ENCODE measurements around the gene GLDC. TPM values are rescaled to one million over a fixed set of nuclear protein-coding genes. Genes with fewer than 3 reads are reported as not detected.

GLDC gene
- total RNA-seq, 1 donor from 2014 or later, result 100 TPM

DNA sequence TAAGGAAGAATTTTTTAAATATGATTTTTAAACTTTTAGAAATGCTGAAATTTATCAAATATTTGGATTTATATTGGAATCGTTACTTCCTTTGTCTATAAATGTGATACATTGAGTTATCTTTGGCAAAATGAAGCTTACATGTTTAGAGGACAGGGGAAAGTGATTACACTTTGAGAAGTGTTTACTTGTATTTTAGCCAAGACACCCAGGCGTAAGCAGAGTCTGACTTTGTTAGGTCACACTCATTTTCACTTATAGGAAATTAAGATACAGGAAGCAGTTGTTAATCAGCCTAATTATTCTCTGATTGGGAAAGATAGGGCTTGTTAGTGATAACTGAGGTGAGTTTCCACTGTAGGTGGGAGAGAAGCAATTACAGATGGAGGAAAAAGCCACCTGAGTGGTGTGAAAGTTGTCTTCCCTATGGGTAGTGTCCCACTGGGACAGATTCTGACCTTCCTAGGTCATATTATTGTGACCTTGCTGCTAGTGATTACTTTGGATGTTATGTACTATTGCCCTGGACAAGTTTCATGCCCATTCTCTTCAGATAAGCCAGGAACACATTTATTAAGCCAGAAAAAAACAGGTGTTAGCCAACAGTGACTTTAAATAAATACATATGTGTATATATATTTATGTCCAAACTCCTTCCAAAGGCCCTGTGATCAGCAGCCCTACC lies 143.9 kb downstream of the GLDC start:
- H3K9me3 Mint-ChIP-seq, result no peaks in the 10 kb centered on the region
- no peak overlapping the region for H3K4me2 ChIP-seq
- TF ChIP-seq EZH2phosphoT487 (IDR thresholded peaks at IDR 0.05) (no peak), EZH2 (IDR thresholded peaks at IDR 0.05) (no peak)
- TF ChIP-seq, protein P1, sequence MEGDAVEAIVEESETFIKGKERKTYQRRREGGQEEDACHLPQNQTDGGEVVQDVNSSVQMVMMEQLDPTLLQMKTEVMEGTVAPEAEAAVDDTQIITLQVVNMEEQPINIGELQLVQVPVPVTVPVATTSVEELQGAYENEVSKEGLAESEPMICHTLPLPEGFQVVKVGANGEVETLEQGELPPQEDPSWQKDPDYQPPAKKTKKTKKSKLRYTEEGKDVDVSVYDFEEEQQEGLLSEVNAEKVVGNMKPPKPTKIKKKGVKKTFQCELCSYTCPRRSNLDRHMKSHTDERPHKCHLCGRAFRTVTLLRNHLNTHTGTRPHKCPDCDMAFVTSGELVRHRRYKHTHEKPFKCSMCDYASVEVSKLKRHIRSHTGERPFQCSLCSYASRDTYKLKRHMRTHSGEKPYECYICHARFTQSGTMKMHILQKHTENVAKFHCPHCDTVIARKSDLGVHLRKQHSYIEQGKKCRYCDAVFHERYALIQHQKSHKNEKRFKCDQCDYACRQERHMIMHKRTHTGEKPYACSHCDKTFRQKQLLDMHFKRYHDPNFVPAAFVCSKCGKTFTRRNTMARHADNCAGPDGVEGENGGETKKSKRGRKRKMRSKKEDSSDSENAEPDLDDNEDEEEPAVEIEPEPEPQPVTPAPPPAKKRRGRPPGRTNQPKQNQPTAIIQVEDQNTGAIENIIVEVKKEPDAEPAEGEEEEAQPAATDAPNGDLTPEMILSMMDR (IDR thresholded peaks at IDR 0.05), result no peak

GRCh38 chr9:6498982-6499381 lies 146.5 kb downstream of the GLDC start:
- H3K79me2 ChIP-seq (ENCODE audit: low read depth), result no peaks in the 10 kb centered on the region
- no peak for TF ChIP-seq EZH2 (IDR thresholded peaks at IDR 0.05)
- H3K36me3 ChIP-seq, result peaks cover 30% of the 10 kb centered on the region
- no peak overlapping the region for H3K4me2 ChIP-seq
- Mint-ChIP-seq H3K9me3 (no peaks in the 10 kb centered on the region), H3K4me1 (no peaks in the 10 kb centered on the region), H3K27ac (no peak overlapping the region), H3K36me3 (peaks cover 15% of the 10 kb centered on the region), H3K27me3 (ENCODE audit: insufficient read depth, low read depth) (no peaks in the 10 kb centered on the region), H3K4me3 (no peak overlapping the region)
- peaks cover 8% of the 10 kb centered on the region for H4K20me1 ChIP-seq (ENCODE audit: low read depth)
- H3K9me3 ChIP-seq (ENCODE audit: low read depth), result no peaks in the 10 kb centered on the region
- no peak overlapping the region for H3K4me3 ChIP-seq
- H3K27me3 ChIP-seq, result no peaks in the 10 kb centered on the region
- H3F3A ChIP-seq (ENCODE audit: low read depth), result no peaks in the 10 kb centered on the region
- H3K27ac ChIP-seq, result no peak overlapping the region
- no peak overlapping the region for H2AFZ ChIP-seq (replicated peaks)
- H3K4me1 ChIP-seq, result no peaks in the 10 kb centered on the region
- H3K9ac ChIP-seq, result no peak overlapping the region
- DNase-seq (ENCODE audit: low spot score), result no peak

More for the DNA sequence above, 143.9 kb downstream of the GLDC start:
- Histone ChIP-seq H3K9ac (no peak overlapping the region), H3F3A (ENCODE audit: low read depth) (no peaks in the 10 kb centered on the region), H3K27ac (no peak overlapping the region), H4K20me1 (ENCODE audit: low read depth) (peaks cover 2% of the 10 kb centered on the region), H3K4me3 (no peak overlapping the region), H3K9me3 (ENCODE audit: low read depth) (no peaks in the 10 kb centered on the region), H3K79me2 (ENCODE audit: low read depth) (no peaks in the 10 kb centered on the region), H3K36me3 (peaks cover 36% of the 10 kb centered on the region), H2AFZ (replicated peaks) (no peak overlapping the region), H3K27me3 (no peaks in the 10 kb centered on the region), H3K4me1 (no peaks in the 10 kb centered on the region)
- Mint-ChIP-seq H3K4me3 (no peak overlapping the region), H3K4me1 (no peaks in the 10 kb centered on the region), H3K36me3 (peaks cover 28% of the 10 kb centered on the region), H3K27me3 (ENCODE audit: insufficient read depth, low read depth) (no peaks in the 10 kb centered on the region), H3K27ac (no peak overlapping the region)
- no peak for DNase-seq (ENCODE audit: low spot score)

DNA sequence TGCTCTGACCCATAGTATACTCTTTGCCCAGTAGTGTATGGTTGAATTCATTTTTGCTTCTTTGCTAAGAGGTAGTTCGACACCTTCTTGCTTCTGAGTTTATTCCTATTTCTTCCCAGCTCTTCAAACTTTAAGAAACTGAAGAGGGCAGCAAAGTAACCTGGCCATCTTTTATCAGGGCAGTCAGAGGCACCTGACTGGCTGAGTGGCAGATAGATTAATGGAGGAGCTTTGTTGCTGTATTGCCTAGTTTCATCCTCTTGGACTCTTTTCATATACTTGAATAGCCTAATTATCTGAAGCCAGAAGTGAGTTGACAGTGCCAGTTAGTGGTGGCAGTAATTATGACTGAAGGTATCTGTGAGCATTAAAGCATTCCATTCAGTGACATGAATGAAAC lies 150.1 kb downstream of the GLDC start:
- H3K36me3 Mint-ChIP-seq, result peaks cover 15% of the 10 kb centered on the region
- H3K27me3 Mint-ChIP-seq (ENCODE audit: insufficient read depth, low read depth), result no peaks in the 10 kb centered on the region
- no peak overlapping the region for H2AFZ ChIP-seq (replicated peaks)
- TF ChIP-seq EZH2 (IDR thresholded peaks at IDR 0.05) (no peak), EZH2phosphoT487 (IDR thresholded peaks at IDR 0.05) (no peak)
- TF ChIP-seq, protein P1 (IDR thresholded peaks at IDR 0.05), result no peak
- H3K9ac ChIP-seq, result no peak overlapping the region
- no peaks in the 10 kb centered on the region for H3K27me3 ChIP-seq
- DNase-seq (ENCODE audit: low spot score), result no peak
- no peaks in the 10 kb centered on the region for H3K9me3 ChIP-seq (ENCODE audit: low read depth)
- H3F3A ChIP-seq (ENCODE audit: low read depth), result no peaks in the 10 kb centered on the region
- H3K4me3 Mint-ChIP-seq, result no peak overlapping the region
- peaks cover 24% of the 10 kb centered on the region for H3K36me3 ChIP-seq
- H3K9me3 Mint-ChIP-seq, result no peaks in the 10 kb centered on the region
- H3K79me2 ChIP-seq (ENCODE audit: low read depth), result peaks cover 27% of the 10 kb centered on the region
- H3K27ac ChIP-seq, result no peak overlapping the region
- H3K4me1 ChIP-seq, result no peaks in the 10 kb centered on the region
- no peak overlapping the region for H3K4me3 ChIP-seq
- no peaks in the 10 kb centered on the region for H3K4me1 Mint-ChIP-seq
- H3K27ac Mint-ChIP-seq, result no peak overlapping the region
- H4K20me1 ChIP-seq (ENCODE audit: low read depth), result peaks cover 23% of the 10 kb centered on the region
- no peak overlapping the region for H3K4me2 ChIP-seq

- Histone ChIP-seq H3K4me3 (no peak overlapping the region), H3K27me3 (no peaks in the 10 kb centered on the region), H3K79me2 (ENCODE audit: low read depth) (peaks cover 46% of the 10 kb centered on the region), H3K9me3 (ENCODE audit: low read depth) (no peaks in the 10 kb centered on the region), H3K36me3 (peaks cover 8% of the 10 kb centered on the region), H3K9ac (no peak overlapping the region), H3F3A (ENCODE audit: low read depth) (no peaks in the 10 kb centered on the region), H2AFZ (replicated peaks) (no peak overlapping the region), H4K20me1 (ENCODE audit: low read depth) (peaks cover 15% of the 10 kb centered on the region), H3K4me2 (no peak overlapping the region), H3K27ac (no peak overlapping the region), H3K4me1 (no peaks in the 10 kb centered on the region)
- H3K4me1 Mint-ChIP-seq, result no peaks in the 10 kb centered on the region
- H3K4me3 Mint-ChIP-seq, result no peak overlapping the region
- H3K36me3 Mint-ChIP-seq, result peaks cover 19% of the 10 kb centered on the region
- no peak overlapping the region for H3K27ac Mint-ChIP-seq
- DNase-seq (ENCODE audit: low spot score), result no peak
- TF ChIP-seq EZH2 (IDR thresholded peaks at IDR 0.05) (no peak), EZH2phosphoT487 (IDR thresholded peaks at IDR 0.05) (no peak)
- TF ChIP-seq, protein P1 (IDR thresholded peaks at IDR 0.05), result no peak
- H3K9me3 Mint-ChIP-seq, result no peaks in the 10 kb centered on the region
- no peaks in the 10 kb centered on the region for H3K27me3 Mint-ChIP-seq (ENCODE audit: insufficient read depth, low read depth)
Measured at GRCh38 chr9:6490863-6491262, 154.7 kb downstream of the GLDC start.

Data from neural progenitor cell (in vitro differentiated cells).